HG02973 (cell line): Measurements from ENCODE around the gene MAPK13.
"Not testable (repeated sequence)": the region's sequence is repeated elsewhere in the genome, so short reads cannot be mapped to it uniquely, and the experiment has no call there.

Experiments used
- ATAC-seq: cut with Tn5 transposase; IDR thresholded peaks from one replicate; pipeline ENCODE4 v1.9.1; 2021; ENCODE audit warnings: moderate library complexity; ENCODE audit not compliant: unreplicated experiment

MAPK13 gene

GRCh38 chr6:36126553-36127458, 3.5 kb upstream of the MAPK13 start:
- ATAC-seq: no peak

- no peak for ATAC-seq
Observed at GRCh38 chr6:36127462-36128016, 2.8 kb upstream of the MAPK13 start.

DNA sequence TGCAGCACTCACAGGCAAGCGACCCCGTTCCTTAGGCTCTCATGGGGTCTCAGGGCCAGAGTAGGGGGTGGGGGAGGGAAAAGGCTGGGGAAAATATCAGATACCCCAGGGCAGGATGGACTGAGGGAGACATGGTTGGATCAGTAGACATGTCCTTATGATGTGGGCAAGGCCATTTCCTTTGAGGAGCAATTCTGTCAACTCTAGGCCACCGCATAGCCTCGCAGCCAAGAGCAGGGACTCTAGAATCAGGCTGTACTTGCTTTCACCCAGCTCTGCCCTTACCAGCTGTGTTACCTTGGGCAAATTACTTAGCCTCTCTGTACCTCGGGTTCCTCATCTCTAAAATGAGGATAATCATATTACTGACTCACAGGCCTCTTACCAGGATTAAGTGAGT, 2.2 kb upstream of the MAPK13 start:
- no peak for ATAC-seq

DNA sequence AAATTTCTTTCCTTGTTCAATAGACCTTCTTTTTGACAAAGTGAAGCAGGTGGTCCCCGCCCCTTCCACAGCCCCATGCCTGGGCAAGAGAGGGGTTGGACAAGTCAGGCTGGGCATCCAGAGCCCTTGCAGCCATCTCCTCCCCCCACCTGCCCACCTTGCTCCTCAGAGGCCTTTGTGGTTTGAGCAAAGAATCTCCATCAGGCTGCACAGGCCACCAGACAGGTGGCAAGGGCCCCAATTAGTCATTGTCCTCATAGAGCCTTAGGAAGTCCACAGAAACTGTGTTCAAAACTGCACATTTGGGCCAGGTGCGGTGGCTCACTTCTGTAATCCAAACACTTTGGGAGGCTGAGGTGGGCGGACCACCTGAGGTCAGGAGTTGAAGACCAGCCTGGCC, 1.5 kb upstream of the MAPK13 start:
- ATAC-seq: no peak

DNA sequence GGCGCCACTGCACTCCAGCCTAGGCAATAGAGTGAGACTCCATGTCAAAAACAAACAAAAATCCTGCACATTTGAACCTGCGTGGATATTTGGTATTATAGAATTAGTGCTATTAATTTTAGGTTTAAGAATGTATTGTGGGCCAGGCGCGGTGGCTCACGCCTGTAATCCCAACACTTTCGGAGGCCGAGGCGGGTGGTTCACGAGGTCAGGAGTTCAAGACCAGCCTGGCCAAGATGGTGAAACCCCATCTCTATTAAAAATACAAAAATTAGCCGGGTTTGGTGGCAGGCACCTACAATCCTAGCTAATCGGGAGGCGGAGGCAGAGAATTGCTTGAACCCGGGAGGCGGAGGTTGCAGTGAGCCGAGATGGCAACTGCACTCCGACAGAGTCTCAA, 979 bp upstream of the MAPK13 start:
- ATAC-seq: not testable (repeated sequence)

DNA sequence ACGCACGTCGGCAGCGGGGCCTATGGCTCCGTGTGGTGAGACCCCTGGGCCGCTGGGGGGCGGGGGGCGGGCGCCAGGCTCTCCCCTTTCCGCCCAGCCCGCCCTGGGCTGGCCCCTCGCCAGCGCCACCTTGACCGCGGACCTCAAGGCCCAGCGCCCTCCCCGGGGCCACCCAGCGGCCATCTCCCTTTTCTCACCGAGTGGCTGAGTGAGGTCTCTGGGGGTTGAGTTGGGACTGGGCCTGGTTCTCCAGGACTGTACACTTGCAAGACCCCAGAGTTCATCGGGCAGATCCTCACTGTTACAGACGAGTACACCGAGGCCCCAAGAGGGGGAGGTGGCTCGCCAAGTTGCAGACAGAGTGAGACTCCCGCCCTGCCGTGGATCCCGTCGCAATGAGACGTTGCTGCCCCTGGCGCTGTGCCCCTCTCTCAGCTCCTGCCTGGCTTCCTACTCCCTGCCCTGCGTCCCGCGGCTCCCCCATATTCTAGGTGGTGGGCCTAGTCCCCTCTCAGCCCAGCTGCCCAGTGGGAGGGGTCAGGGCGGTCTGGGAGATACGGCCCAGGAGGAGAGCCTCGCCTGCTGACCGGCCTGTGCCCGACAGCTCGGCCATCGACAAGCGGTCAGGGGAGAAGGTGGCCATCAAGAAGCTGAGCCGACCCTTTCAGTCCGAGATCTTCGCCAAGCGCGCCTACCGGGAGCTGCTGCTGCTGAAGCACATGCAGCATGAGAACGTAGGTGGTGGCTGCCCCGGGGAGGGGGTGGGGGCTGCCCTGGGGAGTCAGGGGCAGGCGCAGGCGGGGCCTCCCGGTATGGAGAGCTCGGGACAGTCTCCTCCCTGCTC, 576 bp downstream of the MAPK13 start:
- ATAC-seq: no peak

DNA sequence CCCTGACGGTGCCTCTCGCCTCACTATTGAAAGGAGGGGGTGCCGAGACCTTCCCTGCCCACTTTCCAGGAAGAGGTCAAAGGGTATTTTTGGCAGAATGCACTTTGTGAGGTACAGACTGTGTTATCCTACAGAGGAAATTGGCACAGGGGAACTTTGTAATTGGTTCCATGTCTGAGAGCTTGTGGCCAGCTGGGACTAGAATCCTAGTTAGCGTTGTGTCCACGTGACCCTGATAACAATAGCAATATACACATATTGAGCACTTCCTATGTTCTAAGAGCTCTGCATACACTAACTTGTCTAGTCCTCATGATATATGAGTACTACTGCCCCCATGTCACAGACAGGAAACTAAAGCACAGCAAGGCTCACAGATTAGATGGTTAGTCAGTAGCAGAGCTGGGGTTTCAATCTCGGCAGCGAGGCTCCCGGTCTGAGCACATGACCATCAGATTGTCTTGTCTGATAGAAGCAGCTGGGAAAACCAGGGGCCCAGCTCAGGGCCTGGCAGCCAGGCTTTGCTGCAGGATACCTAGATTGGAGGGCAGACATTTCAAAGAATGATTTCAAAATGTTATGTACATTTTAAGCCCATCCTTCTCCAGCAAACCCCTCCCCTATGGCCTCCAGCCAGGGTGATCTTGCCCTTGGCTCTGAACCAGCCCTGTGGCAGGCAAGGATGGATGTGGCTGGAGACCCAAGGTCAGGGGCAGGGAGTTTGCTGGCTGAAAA, 1.4 kb downstream of the MAPK13 start:
- ATAC-seq: peak; percentile 85

DNA sequence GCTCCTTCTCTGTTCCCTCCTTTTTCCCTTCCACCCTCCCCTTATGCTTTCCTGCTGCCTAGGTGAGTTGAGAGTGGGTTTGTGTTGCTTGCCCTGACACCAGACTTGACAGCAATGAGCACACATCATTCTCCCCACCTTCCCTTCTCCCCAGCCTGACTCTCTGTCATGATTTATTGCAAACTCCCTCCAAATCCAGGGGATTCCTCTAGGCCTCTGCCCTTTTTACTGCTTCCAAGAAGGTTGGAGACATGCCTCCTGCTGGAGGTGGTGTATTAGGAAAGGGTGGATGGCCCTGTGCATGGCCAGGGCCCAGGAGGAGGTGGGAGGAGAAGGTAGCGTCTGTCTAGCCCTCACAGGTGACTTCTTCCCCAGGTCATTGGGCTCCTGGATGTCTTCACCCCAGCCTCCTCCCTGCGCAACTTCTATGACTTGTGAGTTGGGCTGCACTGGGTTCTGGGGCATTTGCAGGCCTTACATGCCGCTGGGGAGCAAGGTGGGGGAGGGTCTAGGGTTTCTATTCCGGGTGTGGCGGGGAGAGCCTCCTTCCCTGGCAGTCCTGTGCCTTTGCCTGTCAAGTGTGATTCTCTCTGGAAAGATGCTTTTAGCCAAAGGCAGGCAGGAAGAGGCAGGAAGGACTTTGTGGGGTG, 2.1 kb downstream of the MAPK13 start:
- ATAC-seq: no peak

- no peak for ATAC-seq
Observed at GRCh38 chr6:36133148-36133547, 2.8 kb downstream of the MAPK13 start.

GRCh38 chr6:36133912-36134311, 3.6 kb downstream of the MAPK13 start:
- no peak for ATAC-seq

GRCh38 chr6:36135053-36135731, 4.9 kb downstream of the MAPK13 start:
- ATAC-seq: no peak

DNA sequence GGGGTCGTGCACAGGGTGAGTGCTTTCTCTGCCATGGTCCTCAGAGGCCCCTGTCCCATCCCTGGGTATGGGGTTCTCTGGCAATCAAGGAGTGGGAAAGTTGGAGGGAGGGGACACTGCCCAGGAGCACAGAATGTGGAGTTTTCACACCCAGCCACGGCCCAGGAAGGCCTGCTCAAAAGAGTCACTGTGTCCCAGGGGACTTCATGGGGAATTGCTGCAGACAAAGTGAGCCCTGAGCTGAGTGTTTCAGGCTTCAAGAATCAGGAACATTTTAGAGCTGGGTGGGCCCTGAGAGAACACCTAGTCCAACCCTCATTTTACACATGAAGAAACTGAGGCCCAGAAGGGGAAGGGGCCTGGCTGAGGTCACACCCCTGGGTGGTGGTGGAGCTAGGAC, 5.7 kb downstream of the MAPK13 start:
- ATAC-seq: no peak

GRCh38 chr6:36136551-36136950, 6.2 kb downstream of the MAPK13 start:
- ATAC-seq: no peak

DNA sequence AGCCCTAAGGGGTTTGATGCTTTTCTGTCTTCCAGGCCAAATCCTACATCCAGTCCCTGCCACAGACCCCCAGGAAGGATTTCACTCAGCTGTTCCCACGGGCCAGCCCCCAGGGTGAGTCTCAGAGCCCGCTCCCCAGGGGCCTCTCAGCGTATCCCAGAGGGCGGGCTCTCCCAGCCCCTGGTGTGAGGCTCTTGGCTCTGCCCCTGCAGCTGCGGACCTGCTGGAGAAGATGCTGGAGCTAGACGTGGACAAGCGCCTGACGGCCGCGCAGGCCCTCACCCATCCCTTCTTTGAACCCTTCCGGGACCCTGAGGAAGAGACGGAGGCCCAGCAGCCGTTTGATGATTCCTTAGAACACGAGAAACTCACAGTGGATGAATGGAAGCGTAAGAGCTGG, 8.4 kb downstream of the MAPK13 start:
- no peak for ATAC-seq

- no peak for ATAC-seq
Observed at GRCh38 chr6:36139431-36139830, 9.1 kb downstream of the MAPK13 start.

- ATAC-seq: no peak
Observed at GRCh38 chr6:36139991-36140710, 9.8 kb downstream of the MAPK13 start.

DNA sequence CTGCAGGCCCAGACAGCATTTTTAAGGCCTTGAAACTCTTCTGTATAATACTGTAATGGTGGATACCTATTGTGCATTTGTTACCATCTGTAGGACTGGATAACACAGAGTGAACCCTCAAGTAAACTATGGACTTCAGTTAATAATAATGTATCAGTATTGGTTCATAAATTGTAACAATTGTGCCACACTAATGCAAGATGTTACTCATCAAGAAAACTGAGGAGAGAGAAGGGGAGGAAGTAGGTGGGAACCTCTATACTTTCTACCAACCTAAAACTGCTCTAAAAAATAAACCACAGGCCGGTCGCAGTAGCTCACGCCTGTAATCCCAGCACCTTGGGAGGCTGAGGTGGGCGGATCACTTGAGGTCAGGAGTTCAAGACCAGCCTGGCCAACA, 10.8 kb downstream of the MAPK13 start:
- ATAC-seq: no peak

GRCh38 chr6:36141961-36142360, 11.6 kb downstream of the MAPK13 start:
- ATAC-seq: no peak
